Ecto neural progenitor cell (in vitro differentiated cells): Measurements from ENCODE around the gene DCP1B.
"Not testable (repeated sequence)": the region's sequence is repeated elsewhere in the genome, so short reads cannot be mapped to it uniquely, and the experiment has no call there.

Source experiments
- DNase-seq: peaks from one replicate; pipeline ENCODE4 v3.0.0-alpha.2; 2018; ENCODE audit warnings: low spot score

DCP1B gene

GRCh38 chr12:1974812-1975211 is 29.4 kb downstream of the DCP1B start:
- no peak for DNase-seq

- DNase-seq, result no peak
Measured at GRCh38 chr12:1972856-1973317, 31.4 kb downstream of the DCP1B start.

- no peak for DNase-seq
Measured at GRCh38 chr12:1972260-1972659, 32.0 kb downstream of the DCP1B start.

GRCh38 chr12:1970331-1970900 is 33.8 kb downstream of the DCP1B start:
- DNase-seq, result no peak

DNA sequence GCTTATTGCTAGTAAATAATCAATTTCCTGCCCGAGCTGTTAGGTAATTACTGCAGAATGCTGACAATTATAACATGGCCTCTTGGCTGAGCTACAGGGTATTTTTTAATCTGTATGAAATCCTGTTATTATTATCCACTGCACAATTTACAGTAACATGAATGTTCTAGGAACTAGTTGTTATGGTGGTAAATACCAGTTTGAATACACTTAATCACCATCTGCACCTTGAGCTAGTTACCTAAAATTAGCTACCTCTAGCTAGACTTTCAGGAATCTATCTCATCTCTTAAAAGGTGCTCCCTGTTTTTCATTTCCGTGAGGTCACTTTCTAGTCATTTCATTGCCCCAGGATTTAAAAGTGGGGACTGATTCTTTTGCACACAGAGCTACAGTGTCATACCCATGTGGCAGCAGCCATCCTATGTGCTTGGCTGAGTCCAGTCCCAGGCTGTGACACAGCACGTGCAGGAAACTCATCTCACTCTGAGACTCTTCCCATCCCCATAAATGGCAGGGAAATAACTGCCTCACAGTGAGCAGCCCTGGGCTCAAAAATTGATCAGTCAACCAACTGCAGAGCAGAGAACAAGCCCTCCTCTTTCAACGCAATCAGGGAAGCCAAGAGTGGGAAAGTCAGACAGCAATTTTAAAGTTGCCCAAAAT is 37.6 kb downstream of the DCP1B start:
- DNase-seq, result no peak

GRCh38 chr12:1965916-1966315 is 38.3 kb downstream of the DCP1B start:
- DNase-seq, result no peak

DNA sequence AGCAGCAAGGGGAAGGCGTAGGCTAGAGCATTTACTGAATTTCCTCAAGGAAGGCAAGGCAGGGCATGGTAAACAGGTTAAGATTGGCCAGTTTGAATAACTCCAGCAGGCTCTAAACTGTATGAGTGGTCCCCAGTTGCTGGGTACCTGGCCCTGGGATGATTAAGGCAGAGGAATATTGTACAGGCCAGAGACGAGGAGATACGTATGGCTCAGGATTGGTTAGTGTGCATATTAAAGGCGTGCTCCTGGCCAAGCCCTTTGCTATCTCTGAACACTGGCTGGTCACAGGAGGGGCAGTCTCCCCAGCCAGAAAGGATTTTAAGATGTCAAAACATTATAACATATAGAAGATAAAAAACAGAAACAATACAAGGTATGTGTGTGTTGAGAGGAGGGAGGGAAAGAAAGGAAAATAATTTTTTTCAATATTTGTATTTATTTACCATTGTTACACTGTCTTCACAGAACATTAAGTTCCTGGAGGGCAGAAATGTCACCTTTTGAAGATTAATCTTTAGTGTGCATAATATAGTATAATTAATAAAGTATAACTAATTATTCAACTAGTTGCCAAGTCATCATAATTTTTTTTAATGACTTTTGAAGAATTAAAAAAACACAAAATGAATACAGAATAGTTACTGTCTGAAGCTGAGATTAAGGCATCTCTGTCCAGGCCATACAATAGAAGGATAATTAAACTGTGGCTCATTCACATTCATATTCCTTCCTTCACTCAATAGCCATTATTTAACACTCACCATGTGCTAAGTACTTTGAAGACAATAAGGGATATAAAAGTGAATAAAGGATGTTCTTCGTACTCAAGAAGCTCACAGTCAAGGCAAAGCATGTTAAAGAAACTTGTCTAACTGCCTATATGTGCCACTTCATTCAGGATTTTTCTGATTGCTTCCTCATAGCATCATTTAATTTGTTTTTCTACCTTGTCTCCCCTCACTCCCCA is 41.9 kb downstream of the DCP1B start:
- DNase-seq, result no peak

DNA sequence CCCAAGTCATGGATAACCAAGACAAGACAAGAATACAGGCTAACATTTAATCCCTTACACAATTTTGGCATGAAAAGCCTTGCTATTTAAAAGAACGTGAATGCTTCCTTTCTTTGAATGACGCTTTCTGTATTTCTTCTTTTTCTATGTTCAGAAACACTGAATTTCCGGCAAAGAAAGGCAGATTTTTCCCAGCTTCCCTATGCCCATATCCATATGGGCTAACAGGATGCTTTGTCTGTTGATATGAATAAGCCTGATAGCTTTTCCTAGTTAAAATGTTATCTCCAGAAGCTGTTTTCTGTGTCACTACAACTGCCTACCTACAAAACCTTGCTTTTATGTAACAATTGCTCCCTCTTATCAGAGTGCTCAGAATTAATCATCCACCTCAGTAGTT is 47.5 kb downstream of the DCP1B start:
- no peak for DNase-seq

DNA sequence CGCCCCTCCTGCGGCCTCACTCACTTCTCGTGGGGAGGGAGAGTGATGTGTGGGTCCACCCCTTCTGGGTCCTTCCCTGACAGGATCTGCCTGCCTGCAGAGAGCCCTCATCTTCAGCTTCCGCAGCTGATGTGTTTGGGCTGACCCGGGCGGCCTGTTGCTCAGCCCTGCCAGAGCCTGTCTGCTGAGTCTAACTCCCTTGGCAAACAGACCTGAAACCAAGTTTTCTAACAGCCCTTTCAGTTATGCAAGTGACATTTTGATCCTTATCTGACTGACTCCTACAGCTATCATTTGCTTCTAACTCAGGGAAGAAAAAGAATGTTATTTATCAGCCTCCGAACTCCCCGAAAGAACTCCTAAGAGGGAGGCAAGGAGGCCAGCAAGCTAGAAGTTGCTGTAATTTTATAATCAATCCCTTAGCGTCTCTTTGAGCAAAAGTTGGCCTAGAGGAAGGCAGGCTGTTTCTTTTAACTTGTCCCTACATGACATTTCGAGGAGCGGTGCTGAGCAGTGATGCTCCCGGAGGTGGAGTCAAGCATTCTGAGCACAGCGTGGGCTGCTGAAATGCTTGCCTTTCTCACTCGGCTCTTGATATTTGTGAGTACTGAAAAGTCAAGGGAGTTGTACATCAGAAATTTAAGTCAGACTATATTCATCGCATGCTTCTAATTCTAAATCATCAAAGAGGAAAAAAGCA is 54.3 kb downstream of the DCP1B start:
- DNase-seq, result no peak

GRCh38 chr12:1948883-1949282 is 55.4 kb downstream of the DCP1B start:
- DNase-seq, result no peak

DNA sequence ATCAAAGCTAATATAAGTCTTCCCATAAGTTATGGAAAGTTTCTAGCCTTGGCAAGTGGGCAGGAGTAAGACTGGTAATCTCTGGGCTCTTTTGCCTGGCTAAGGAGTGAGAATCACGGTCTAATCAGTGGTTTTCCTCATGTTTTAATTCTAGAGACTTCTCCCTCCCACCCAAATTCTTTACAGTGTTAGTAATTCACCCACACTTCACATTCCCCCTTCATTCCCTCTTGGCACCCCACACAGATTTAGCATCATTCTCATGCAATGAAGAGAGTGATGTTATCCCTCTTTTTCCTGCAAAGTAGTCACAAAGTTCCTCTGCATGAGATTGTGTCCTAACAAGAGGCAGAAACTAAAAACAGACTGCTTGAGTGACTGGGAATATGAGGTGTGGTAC is 57.2 kb downstream of the DCP1B start:
- no peak for DNase-seq

GRCh38 chr12:1946296-1946695 is 58.0 kb downstream of the DCP1B start:
- DNase-seq, result no peak

DNA sequence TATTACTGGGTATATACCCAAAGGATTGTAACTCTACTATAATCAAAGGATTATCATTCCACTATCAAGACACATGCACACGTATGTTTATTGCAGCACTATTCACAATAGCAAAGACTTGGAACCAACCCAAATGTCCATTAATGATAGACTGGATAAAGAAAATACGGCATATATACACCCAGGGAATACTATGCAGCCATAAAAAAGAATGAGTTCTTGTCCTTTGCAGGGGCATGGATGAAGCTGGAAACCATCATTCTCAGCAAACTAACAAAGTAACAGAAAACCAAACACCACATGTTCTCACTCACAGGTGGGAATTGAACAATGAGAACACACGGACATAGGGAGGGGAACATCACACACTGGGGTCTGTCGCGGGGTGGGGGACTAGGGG is 58.8 kb downstream of the DCP1B start:
- DNase-seq, result not testable (repeated sequence)

DNA sequence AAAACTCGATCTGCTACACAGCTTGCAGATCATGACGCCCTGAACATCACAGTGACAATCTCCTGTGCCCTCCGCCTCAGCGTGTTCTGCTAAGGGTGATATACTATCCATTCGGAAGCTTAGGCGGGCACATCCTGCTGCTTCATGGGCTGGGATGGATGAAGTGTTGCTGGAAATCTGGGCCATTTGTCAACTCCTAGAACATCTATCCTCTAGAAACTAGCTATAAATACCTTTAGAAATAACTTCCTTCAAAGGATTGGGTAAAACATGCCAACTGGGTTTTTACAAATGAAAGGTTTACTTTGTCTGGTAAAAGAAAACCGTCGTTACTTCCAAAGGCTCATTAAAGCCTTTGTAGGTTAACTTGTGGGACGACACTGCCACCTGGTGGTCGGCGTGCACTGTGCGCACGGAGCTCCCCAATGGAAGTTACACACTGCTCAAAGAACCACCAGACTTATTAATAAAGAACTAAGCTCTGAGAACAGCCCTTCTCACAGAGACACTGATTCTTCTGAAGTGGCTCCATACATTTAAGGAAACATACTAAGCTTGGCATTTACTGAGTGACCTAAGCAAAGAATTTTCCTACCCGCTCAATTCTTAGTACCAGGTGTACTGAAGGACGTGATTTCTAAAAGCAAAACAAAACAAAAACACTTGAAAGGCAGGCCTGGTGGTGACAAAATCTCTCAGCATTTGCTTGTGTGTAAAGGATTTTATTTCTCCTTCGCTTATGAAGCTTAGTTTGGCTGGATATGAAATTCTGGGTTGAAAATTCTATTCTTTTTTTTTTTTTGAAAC is 64.3 kb downstream of the DCP1B start:
- peak; percentile 92 for DNase-seq

- DNase-seq, result peak; percentile 39
Measured at GRCh38 chr12:1939331-1939730, 64.9 kb downstream of the DCP1B start.

GRCh38 chr12:1937481-1938224 is 66.6 kb downstream of the DCP1B start:
- DNase-seq, result peak; percentile 38

- peak; percentile 42 for DNase-seq
Measured at GRCh38 chr12:1936406-1937320, 67.6 kb downstream of the DCP1B start.

DNA sequence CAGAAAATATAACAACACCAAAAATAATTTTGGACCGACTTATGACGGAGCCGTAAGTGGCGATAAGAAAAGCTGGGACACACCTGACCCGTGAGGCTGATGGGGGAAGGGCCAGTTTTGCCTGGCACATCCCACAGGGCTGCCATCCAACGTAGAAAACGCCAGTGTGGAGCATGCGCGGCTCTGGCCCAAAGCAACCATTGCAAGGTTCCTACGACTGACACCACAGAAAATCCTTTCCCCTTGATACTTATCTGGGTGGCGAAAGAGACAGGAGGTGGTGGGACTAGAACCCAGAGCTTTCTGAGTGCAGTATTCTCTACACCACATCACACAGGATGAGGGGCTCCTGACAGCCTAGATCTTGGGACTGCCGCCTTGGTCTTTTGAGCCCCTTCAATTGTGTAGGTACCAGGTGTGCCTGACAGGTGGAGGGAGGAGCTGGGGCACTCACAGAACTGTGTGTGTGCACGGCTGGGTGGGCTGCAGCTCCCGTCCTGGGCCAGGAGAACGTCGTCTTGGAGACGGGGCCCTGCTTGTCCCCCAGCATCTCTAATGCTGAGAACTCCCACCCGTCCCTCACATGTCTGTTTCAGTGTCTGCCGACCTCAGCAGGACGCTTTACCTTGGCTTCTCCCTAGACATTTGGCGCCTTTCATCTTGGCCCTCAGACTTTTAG is 68.4 kb downstream of the DCP1B start:
- DNase-seq, result peak; percentile 43

- peak; percentile 32 for DNase-seq
Measured at GRCh38 chr12:1935242-1935641, 69.0 kb downstream of the DCP1B start.
